ENCODE data around the gene EPS8L3.

GRCh38 chr1:109793486-109794318, 30.0 kb upstream of the EPS8L3 start:
- TF ChIP-seq POLR2A (IDR thresholded peaks at IDR 0.05; ENCODE audit: low read depth, low read length), result no peak
- TF ChIP-seq, protein P1, sequence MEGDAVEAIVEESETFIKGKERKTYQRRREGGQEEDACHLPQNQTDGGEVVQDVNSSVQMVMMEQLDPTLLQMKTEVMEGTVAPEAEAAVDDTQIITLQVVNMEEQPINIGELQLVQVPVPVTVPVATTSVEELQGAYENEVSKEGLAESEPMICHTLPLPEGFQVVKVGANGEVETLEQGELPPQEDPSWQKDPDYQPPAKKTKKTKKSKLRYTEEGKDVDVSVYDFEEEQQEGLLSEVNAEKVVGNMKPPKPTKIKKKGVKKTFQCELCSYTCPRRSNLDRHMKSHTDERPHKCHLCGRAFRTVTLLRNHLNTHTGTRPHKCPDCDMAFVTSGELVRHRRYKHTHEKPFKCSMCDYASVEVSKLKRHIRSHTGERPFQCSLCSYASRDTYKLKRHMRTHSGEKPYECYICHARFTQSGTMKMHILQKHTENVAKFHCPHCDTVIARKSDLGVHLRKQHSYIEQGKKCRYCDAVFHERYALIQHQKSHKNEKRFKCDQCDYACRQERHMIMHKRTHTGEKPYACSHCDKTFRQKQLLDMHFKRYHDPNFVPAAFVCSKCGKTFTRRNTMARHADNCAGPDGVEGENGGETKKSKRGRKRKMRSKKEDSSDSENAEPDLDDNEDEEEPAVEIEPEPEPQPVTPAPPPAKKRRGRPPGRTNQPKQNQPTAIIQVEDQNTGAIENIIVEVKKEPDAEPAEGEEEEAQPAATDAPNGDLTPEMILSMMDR (IDR thresholded peaks at IDR 0.05; ENCODE audit: extremely low read depth in 1 of 2, insufficient read depth in 1 of 2, low read depth in 1 of 2, low read length in 2 of 2), result no peak

Measured in endothelial cell of umbilical vein (primary cell).